ENCODE data around the gene PCDHGA7. TPM values are rescaled to one million over a fixed set of nuclear protein-coding genes. Genes with fewer than 3 reads are reported as not detected.

PCDHGA7 gene
- total RNA-seq, 1 donor = 6.5 TPM

- Histone ChIP-seq H4K20me1 (ENCODE audit: insufficient read depth, low read length) (no peaks in the 10 kb centered on the region), H3K36me3 (ENCODE audit: insufficient read depth, low read length) (no peaks in the 10 kb centered on the region), H3K4me3 (ENCODE audit: insufficient read depth, low read length) (peak overlapping the region; percentile 79), H3K27me3 (ENCODE audit: insufficient read depth, low read length) (no peaks in the 10 kb centered on the region), H3K4me2 (ENCODE audit: insufficient read depth, low read length) (peak overlapping the region; percentile 83), H3K79me2 (ENCODE audit: insufficient read depth, low read length) (peaks cover 12% of the 10 kb centered on the region), H3K4me1 (ENCODE audit: insufficient read depth, low read length) (peaks cover 8% of the 10 kb centered on the region), H3K27ac (ENCODE audit: low read depth, low read length) (peak overlapping the region; percentile 36), H3K9me3 (ENCODE audit: low read depth, low read length) (peaks cover 15% of the 10 kb centered on the region), H2AFZ (ENCODE audit: low read length) (peak overlapping the region; percentile 80)
- no peak for DNase-seq (ENCODE audit: insufficient read length, low spot score, missing footprints)
- TF ChIP-seq CTCF (IDR thresholded peaks at IDR 0.05; ENCODE audit: extremely low read depth, low read depth, low read length) = no peak
Measured at GRCh38 chr5:141421489-141421855, 38.9 kb downstream of the PCDHGA7 start.

GRCh38 chr5:141422742-141423291 lies 40.3 kb downstream of the PCDHGA7 start:
- peak overlapping the region; percentile 31 for H3K4me3 ChIP-seq (ENCODE audit: insufficient read depth, low read length)
- no peak for TF ChIP-seq CTCF (IDR thresholded peaks at IDR 0.05; ENCODE audit: extremely low read depth, low read depth, low read length)
- no peak for DNase-seq (ENCODE audit: insufficient read length, low spot score, missing footprints)
- no peaks in the 10 kb centered on the region for H3K27me3 ChIP-seq (ENCODE audit: insufficient read depth, low read length)
- H3K4me2 ChIP-seq (ENCODE audit: insufficient read depth, low read length) = peak overlapping the region; percentile 40
- peaks cover 8% of the 10 kb centered on the region for H3K4me1 ChIP-seq (ENCODE audit: insufficient read depth, low read length)
- H4K20me1 ChIP-seq (ENCODE audit: insufficient read depth, low read length) = no peaks in the 10 kb centered on the region
- H3K36me3 ChIP-seq (ENCODE audit: insufficient read depth, low read length) = peaks cover 3% of the 10 kb centered on the region
- H2AFZ ChIP-seq (ENCODE audit: low read length) = no peak overlapping the region
- H3K79me2 ChIP-seq (ENCODE audit: insufficient read depth, low read length) = peaks cover 23% of the 10 kb centered on the region
- H3K9me3 ChIP-seq (ENCODE audit: low read depth, low read length) = peaks cover 16% of the 10 kb centered on the region
- no peak overlapping the region for H3K27ac ChIP-seq (ENCODE audit: low read depth, low read length)

DNA sequence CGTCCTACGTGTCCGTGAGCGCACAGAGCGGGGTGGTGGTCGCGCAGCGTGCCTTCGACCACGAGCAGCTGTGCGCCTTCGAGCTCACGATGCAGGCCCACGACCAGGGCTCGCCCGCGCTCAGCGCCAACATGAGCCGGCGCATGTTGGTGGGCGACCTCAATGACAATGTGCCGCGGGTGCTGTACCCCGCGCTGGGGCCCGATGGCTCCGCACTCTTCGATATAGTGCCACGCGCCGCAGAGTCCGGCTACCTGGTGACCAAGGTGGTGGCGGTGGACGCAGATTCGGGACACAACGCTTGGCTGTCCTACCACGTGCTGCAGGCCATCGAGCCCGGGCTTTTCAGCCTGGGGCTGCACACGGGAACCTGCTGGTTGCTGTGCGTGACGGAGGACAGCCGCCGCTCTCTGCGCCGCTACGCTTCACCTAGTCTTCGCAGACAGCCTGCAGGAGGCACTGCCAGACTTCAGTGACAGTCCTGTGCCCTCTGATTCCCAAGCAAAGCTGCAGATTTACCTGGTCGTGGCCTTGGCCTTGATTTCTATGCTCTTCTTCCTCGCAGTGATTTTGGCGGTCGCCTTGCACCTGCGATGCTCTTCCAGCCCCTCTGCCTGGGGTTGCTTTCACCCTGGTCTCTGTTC lies 45.4 kb downstream of the PCDHGA7 start:
- no peak overlapping the region for H3K27ac ChIP-seq (ENCODE audit: low read depth, low read length)
- peaks cover 2% of the 10 kb centered on the region for H3K9me3 ChIP-seq (ENCODE audit: low read depth, low read length)
- H3K4me3 ChIP-seq (ENCODE audit: insufficient read depth, low read length) = no peak overlapping the region
- no peak overlapping the region for H3K4me2 ChIP-seq (ENCODE audit: insufficient read depth, low read length)
- no peak for DNase-seq (ENCODE audit: insufficient read length, low spot score, missing footprints)
- H3K79me2 ChIP-seq (ENCODE audit: insufficient read depth, low read length) = peaks cover 30% of the 10 kb centered on the region
- H3K4me1 ChIP-seq (ENCODE audit: insufficient read depth, low read length) = no peaks in the 10 kb centered on the region
- no peaks in the 10 kb centered on the region for H4K20me1 ChIP-seq (ENCODE audit: insufficient read depth, low read length)
- no peak for TF ChIP-seq CTCF (IDR thresholded peaks at IDR 0.05; ENCODE audit: extremely low read depth, low read depth, low read length)
- no peak overlapping the region for H2AFZ ChIP-seq (ENCODE audit: low read length)
- H3K36me3 ChIP-seq (ENCODE audit: insufficient read depth, low read length) = peaks cover 3% of the 10 kb centered on the region
- no peaks in the 10 kb centered on the region for H3K27me3 ChIP-seq (ENCODE audit: insufficient read depth, low read length)

- H3K4me2 ChIP-seq (ENCODE audit: insufficient read depth, low read length) = peak within 1 kb of the TSS; percentile 75
Measured at GRCh38 chr5:141430332-141431113, 48.0 kb downstream of the PCDHGA7 start, which contains the start of gene PCDHGA12. PCDHGA12 (plus strand) TSS chr5:141430507; CDS start chr5:141430760, 253 bp downstream.

More at GRCh38 chr5:141430332-141431113, 48.0 kb downstream of the PCDHGA7 start, which contains the start of gene PCDHGA12:
- peaks cover 2% of the 10 kb centered on the region for H3K9me3 ChIP-seq (ENCODE audit: low read depth, low read length)
- peak within 1 kb of the TSS; percentile 59 for H2AFZ ChIP-seq (ENCODE audit: low read length)
- peaks cover 38% of the 10 kb centered on the region for H3K79me2 ChIP-seq (ENCODE audit: insufficient read depth, low read length)
- TF ChIP-seq CTCF (IDR thresholded peaks at IDR 0.05; ENCODE audit: extremely low read depth, low read depth, low read length) = peak; percentile 94
- peak; percentile 98 for DNase-seq (ENCODE audit: insufficient read length, low spot score, missing footprints)
- peaks cover 4% of the 10 kb centered on the region for H3K4me1 ChIP-seq (ENCODE audit: insufficient read depth, low read length)
- no peaks in the 10 kb centered on the region for H3K27me3 ChIP-seq (ENCODE audit: insufficient read depth, low read length)
- H3K27ac ChIP-seq (ENCODE audit: low read depth, low read length) = peak within 1 kb of the TSS; percentile 46
- peak within 1 kb of the TSS; percentile 65 for H3K4me3 ChIP-seq (ENCODE audit: insufficient read depth, low read length)
- H3K36me3 ChIP-seq (ENCODE audit: insufficient read depth, low read length) = peaks cover 3% of the 10 kb centered on the region
- H4K20me1 ChIP-seq (ENCODE audit: insufficient read depth, low read length) = no peaks in the 10 kb centered on the region

Data from osteoblast (primary cell).